Suprapubic skin (tissue), 4 donors: ENCODE measurements around the gene TSPEAR. TPM values are rescaled to one million over a fixed set of nuclear protein-coding genes. Genes with fewer than 3 reads are reported as not detected.
A peak's percentile ranks its signal among the peaks of the same experiment; 100 is the strongest.

Experiments
- DNase-seq, 2 donors: peaks; one replicate each; pipeline ENCODE4 v3.0.0-alpha.2; 2019; ENCODE audit warnings: low spot score in 2 of 2
- H3K27ac ChIP-seq: fragments of 200-600 bp; sonication (generic); one replicate; pipeline ENCODE4 v1.5.1; 2019
- H3K27me3 ChIP-seq: fragments of 200-600 bp; sonication (generic); one replicate; pipeline ENCODE4 v1.5.1; 2019
- H3K36me3 ChIP-seq: fragments of 200-600 bp; sonication (generic); one replicate; pipeline ENCODE4 v1.5.1; 2019
- H3K4me1 ChIP-seq: fragments of 200-600 bp; sonication (generic); one replicate; pipeline ENCODE4 v1.5.1; 2019
- H3K4me3 ChIP-seq: fragments of 200-600 bp; sonication (generic); one replicate; pipeline ENCODE4 v1.5.1; 2019; ENCODE audit warnings: mild to moderate bottlenecking
- H3K9me3 ChIP-seq: fragments of 200-600 bp; sonication (generic); one replicate; pipeline ENCODE4 v1.5.1; 2019
- EP300 ChIP-seq: sonication (generic); formaldehyde crosslinking; IDR thresholded peaks from one replicate; pipeline ENCODE4 v1.6.1; 2017; ENCODE audit warnings: antibody characterized with exemption
- POLR2A ChIP-seq, 2 donors: fragments of 450-650 bp; IDR thresholded peaks; one replicate each; pipeline ENCODE4 v1.6.1; 2017; ENCODE audit warnings: antibody characterized with exemption in 2 of 2, mild to moderate bottlenecking in 2 of 2, moderate library complexity in 2 of 2
- POLR2AphosphoS5 ChIP-seq, 3 donors: sonication (generic); formaldehyde crosslinking; IDR thresholded peaks; one replicate each; pipeline ENCODE4 v1.6.1; 2017; ENCODE audit warnings: antibody characterized with exemption in 3 of 3
- WGBS: methylation state at CpG from one replicate; pipeline ENCODE4 v1.1.5; 2018; 5-methylcytosine and 5-hydroxymethylcytosine counted together
- total RNA-seq, 4 donors: library from RNA; depleted of rRNA; stranded (reverse); fragments of >200 nt; gene quantifications; one replicate each; pipeline ENCODE4 v1.1.0, GENCODE V29; 2016
- TF ChIP-seq, protein P1 (sequence below), 2 donors: fragments of 200-600 bp in 1 of 2; fragments of 450-650 bp in 1 of 2; sonication (generic) in 1 of 2; IDR thresholded peaks; one replicate each; pipeline ENCODE4 v1.5.1; 2016 to 2019; ENCODE audit warnings: antibody characterized with exemption in 2 of 2, mild to moderate bottlenecking in 1 of 2, moderate library complexity in 1 of 2

The TSPEAR gene
- total RNA-seq, 4 donors from 2014 or later = 0.21 to 0.59 (median 0.32) TPM; not detected in 1

- H3K27me3 ChIP-seq = peaks cover 57% of the 10 kb centered on the region
- no peak overlapping the region for H3K27ac ChIP-seq
- H3K9me3 ChIP-seq = no peaks in the 10 kb centered on the region
- 93% methylated on average over 14 of the region's 14 CpGs for WGBS
- peaks cover 2% of the 10 kb centered on the region for H3K4me1 ChIP-seq
- TF ChIP-seq, protein P1, sequence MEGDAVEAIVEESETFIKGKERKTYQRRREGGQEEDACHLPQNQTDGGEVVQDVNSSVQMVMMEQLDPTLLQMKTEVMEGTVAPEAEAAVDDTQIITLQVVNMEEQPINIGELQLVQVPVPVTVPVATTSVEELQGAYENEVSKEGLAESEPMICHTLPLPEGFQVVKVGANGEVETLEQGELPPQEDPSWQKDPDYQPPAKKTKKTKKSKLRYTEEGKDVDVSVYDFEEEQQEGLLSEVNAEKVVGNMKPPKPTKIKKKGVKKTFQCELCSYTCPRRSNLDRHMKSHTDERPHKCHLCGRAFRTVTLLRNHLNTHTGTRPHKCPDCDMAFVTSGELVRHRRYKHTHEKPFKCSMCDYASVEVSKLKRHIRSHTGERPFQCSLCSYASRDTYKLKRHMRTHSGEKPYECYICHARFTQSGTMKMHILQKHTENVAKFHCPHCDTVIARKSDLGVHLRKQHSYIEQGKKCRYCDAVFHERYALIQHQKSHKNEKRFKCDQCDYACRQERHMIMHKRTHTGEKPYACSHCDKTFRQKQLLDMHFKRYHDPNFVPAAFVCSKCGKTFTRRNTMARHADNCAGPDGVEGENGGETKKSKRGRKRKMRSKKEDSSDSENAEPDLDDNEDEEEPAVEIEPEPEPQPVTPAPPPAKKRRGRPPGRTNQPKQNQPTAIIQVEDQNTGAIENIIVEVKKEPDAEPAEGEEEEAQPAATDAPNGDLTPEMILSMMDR (IDR thresholded peaks at IDR 0.05) = no peak
- TF ChIP-seq EP300 = no peak
- TF ChIP-seq POLR2AphosphoS5 (IDR thresholded peaks at IDR 0.05) = no peak
- TF ChIP-seq POLR2A (IDR thresholded peaks at IDR 0.05) = no peak
- no peaks in the 10 kb centered on the region for H3K36me3 ChIP-seq
- H3K4me3 ChIP-seq = no peak overlapping the region
- peak; percentile 20 to 43 for DNase-seq
These were observed 17.3 kb upstream of the TSPEAR start for GRCh38 chr21:44728716-44729115.

- peak; percentile 36 to 72 for DNase-seq
- peaks cover 7% of the 10 kb centered on the region for H3K4me1 ChIP-seq
- TF ChIP-seq POLR2AphosphoS5 (IDR thresholded peaks at IDR 0.05) (no peak), POLR2A (IDR thresholded peaks at IDR 0.05) (no peak), EP300 (no peak)
- TF ChIP-seq, protein P1 (IDR thresholded peaks at IDR 0.05) = no peak
- H3K27me3 ChIP-seq = peaks cover 64% of the 10 kb centered on the region
- H3K4me3 ChIP-seq = no peak overlapping the region
- no peaks in the 10 kb centered on the region for H3K36me3 ChIP-seq
- H3K27ac ChIP-seq = no peak overlapping the region
- 64% methylated on average over 5 of the region's 9 CpGs for WGBS
- no peaks in the 10 kb centered on the region for H3K9me3 ChIP-seq
These were observed 16.4 kb upstream of the TSPEAR start for GRCh38 chr21:44727757-44728156.

GRCh38 chr21:44727321-44727720 is 15.9 kb upstream of the TSPEAR start:
- peak; percentile 44 to 66 for DNase-seq
- H3K27me3 ChIP-seq = peaks cover 66% of the 10 kb centered on the region
- H3K27ac ChIP-seq = no peak overlapping the region
- no peaks in the 10 kb centered on the region for H3K36me3 ChIP-seq
- 90% methylated on average over 8 of the region's 8 CpGs for WGBS
- peaks cover 7% of the 10 kb centered on the region for H3K4me1 ChIP-seq
- no peaks in the 10 kb centered on the region for H3K9me3 ChIP-seq
- H3K4me3 ChIP-seq = no peak overlapping the region
- TF ChIP-seq, protein P1 (IDR thresholded peaks at IDR 0.05) = no peak
- TF ChIP-seq EP300 = no peak
- TF ChIP-seq POLR2AphosphoS5 (IDR thresholded peaks at IDR 0.05) = no peak
- no peak for TF ChIP-seq POLR2A (IDR thresholded peaks at IDR 0.05)

- peaks cover 63% of the 10 kb centered on the region for H3K27me3 ChIP-seq
These were observed 15.5 kb upstream of the TSPEAR start for GRCh38 chr21:44726826-44727225.

GRCh38 chr21:44724926-44725325 is 13.6 kb upstream of the TSPEAR start:
- WGBS = 88% methylated on average over 14 of the region's 14 CpGs
- DNase-seq = peak; percentile 17 to 50
- Histone ChIP-seq H3K36me3 (no peaks in the 10 kb centered on the region), H3K27me3 (peaks cover 71% of the 10 kb centered on the region), H3K4me1 (peaks cover 7% of the 10 kb centered on the region), H3K9me3 (no peaks in the 10 kb centered on the region), H3K27ac (no peak overlapping the region), H3K4me3 (no peak overlapping the region)
- TF ChIP-seq POLR2AphosphoS5 (IDR thresholded peaks at IDR 0.05) (no peak), EP300 (no peak), POLR2A (IDR thresholded peaks at IDR 0.05) (no peak)
- TF ChIP-seq, protein P1 (IDR thresholded peaks at IDR 0.05) = no peak

More at GRCh38 chr21:44726826-44727225, 15.5 kb upstream of the TSPEAR start:
- no peaks in the 10 kb centered on the region for H3K9me3 ChIP-seq
- 62% methylated on average over 6 of the region's 6 CpGs for WGBS
- H3K4me3 ChIP-seq = no peak overlapping the region
- peak; percentile 33 to 74 for DNase-seq
- no peaks in the 10 kb centered on the region for H3K36me3 ChIP-seq
- peaks cover 7% of the 10 kb centered on the region for H3K4me1 ChIP-seq
- no peak overlapping the region for H3K27ac ChIP-seq
- TF ChIP-seq POLR2AphosphoS5 (IDR thresholded peaks at IDR 0.05) = no peak
- TF ChIP-seq, protein P1 (IDR thresholded peaks at IDR 0.05) = no peak
- no peak for TF ChIP-seq EP300
- no peak for TF ChIP-seq POLR2A (IDR thresholded peaks at IDR 0.05)
